AG04449 (cell line): Measurements from ENCODE around the gene B3GNT7.

Experiments used
- CTCF ChIA-PET: fragments of 350-600 bp; formaldehyde crosslinking; extraction: SDS; loops from one replicate; lab custom pipeline; 2021; ENCODE audit warnings: antibody characterized with exemption; lab: Yijun Ruan, JAX
- POLR2A ChIA-PET: fragments of 400-600, 350-600 bp; formaldehyde crosslinking; extraction: SDS; loops from one replicate; lab custom pipeline; 2020; ENCODE audit warnings: antibody characterized with exemption, inconsistent platforms; lab: Yijun Ruan, JAX
- DNase-seq: peaks from one replicate; pipeline ENCODE4 v3.0.0-alpha.2; 2010; ENCODE audit warnings: low read depth, low spot score
- H3K4me3 ChIP-seq: 2 replicates; pipeline ENCODE4 v1.5.1; 2011; ENCODE audit warnings: low read depth, mild to moderate bottlenecking, control low read depth, low read length
- TF ChIP-seq, protein P1 (sequence below): IDR thresholded peaks from one replicate; pipeline ENCODE4 v1.5.1; 2011; ENCODE audit warnings: mild to moderate bottlenecking, moderate library complexity, low read length, control low read depth, inconsistent platforms; ENCODE audit not compliant: insufficient read depth; ENCODE audit errors: missing control alignments

Gene B3GNT7

DNA sequence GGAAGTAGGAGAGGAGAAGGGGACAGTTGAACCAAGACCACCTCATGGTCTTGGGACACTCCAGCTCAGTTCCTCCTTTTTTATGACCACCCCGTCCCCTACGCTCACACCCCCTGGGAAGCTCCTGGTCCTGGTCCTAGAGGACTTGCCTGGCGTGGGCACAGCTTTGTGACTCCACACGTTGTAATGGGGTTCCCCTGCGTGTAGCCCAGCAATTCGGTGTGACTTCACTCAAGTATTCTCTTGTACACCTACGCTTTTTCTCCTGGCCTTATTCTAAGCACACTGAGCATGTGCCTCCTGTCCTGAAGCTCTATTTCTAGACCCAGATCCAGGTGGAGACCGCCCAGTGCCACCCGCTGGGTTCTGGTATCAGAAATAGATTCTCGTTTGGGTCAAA lies 36.1 kb upstream of the B3GNT7 start:
- no peak overlapping the region for H3K4me3 ChIP-seq
- POLR2A ChIA-PET: interaction anchor here (0.7 to 1.3 kb wide), 2 partner anchors 17 to 105 kb away, joined by 4 to 6 read pairs; partner anchors contain the start of gene NCL
- TF ChIP-seq, protein P1, sequence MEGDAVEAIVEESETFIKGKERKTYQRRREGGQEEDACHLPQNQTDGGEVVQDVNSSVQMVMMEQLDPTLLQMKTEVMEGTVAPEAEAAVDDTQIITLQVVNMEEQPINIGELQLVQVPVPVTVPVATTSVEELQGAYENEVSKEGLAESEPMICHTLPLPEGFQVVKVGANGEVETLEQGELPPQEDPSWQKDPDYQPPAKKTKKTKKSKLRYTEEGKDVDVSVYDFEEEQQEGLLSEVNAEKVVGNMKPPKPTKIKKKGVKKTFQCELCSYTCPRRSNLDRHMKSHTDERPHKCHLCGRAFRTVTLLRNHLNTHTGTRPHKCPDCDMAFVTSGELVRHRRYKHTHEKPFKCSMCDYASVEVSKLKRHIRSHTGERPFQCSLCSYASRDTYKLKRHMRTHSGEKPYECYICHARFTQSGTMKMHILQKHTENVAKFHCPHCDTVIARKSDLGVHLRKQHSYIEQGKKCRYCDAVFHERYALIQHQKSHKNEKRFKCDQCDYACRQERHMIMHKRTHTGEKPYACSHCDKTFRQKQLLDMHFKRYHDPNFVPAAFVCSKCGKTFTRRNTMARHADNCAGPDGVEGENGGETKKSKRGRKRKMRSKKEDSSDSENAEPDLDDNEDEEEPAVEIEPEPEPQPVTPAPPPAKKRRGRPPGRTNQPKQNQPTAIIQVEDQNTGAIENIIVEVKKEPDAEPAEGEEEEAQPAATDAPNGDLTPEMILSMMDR: no peak
- no peak for DNase-seq
- CTCF ChIA-PET: interaction anchor here (0.9 kb wide), 1 partner anchor 34 kb away, joined by 3 read pairs; no protein-coding TSS in a partner anchor

DNA sequence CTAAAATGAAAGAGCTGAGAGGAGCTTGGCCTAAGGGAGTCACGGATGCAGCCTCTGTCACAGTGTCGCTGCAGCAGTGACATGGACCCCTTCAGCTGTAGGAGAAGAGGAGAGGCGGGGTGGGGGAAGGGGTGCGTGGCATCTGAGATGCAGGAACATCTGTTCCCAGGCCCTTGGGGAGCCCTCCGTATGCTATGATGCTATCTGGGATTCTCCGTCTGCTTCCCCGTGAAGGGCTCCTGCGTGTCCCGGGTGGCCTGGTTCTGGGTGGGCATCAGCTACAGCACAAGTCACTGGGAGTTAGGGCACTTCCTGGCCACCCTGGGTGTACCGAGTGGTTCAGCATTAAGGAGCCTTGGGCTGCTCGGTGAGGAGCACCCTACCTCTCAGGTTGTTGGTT lies 35.6 kb upstream of the B3GNT7 start:
- ChIA-PET POLR2A (interaction anchor here (1.3 kb wide), 1 partner anchor 104 kb away, joined by 6 read pairs; the partner anchor contains the start of gene NCL), CTCF (no interaction called here)
- TF ChIP-seq, protein P1: no peak
- no peak overlapping the region for H3K4me3 ChIP-seq
- no peak for DNase-seq

GRCh38 chr2:231360401-231360800 lies 35.1 kb upstream of the B3GNT7 start:
- TF ChIP-seq, protein P1: no peak
- ChIA-PET CTCF (no interaction called here), POLR2A (interaction anchor here (1.3 kb wide), 1 partner anchor 104 kb away, joined by 6 read pairs; the partner anchor contains the start of gene NCL)
- no peak overlapping the region for H3K4me3 ChIP-seq
- no peak for DNase-seq

- ChIA-PET POLR2A (no interaction called here), CTCF (no interaction called here)
- no peak for DNase-seq
- TF ChIP-seq, protein P1: no peak
- no peak overlapping the region for H3K4me3 ChIP-seq
Observed at GRCh38 chr2:231360881-231361371, 34.6 kb upstream of the B3GNT7 start.

DNA sequence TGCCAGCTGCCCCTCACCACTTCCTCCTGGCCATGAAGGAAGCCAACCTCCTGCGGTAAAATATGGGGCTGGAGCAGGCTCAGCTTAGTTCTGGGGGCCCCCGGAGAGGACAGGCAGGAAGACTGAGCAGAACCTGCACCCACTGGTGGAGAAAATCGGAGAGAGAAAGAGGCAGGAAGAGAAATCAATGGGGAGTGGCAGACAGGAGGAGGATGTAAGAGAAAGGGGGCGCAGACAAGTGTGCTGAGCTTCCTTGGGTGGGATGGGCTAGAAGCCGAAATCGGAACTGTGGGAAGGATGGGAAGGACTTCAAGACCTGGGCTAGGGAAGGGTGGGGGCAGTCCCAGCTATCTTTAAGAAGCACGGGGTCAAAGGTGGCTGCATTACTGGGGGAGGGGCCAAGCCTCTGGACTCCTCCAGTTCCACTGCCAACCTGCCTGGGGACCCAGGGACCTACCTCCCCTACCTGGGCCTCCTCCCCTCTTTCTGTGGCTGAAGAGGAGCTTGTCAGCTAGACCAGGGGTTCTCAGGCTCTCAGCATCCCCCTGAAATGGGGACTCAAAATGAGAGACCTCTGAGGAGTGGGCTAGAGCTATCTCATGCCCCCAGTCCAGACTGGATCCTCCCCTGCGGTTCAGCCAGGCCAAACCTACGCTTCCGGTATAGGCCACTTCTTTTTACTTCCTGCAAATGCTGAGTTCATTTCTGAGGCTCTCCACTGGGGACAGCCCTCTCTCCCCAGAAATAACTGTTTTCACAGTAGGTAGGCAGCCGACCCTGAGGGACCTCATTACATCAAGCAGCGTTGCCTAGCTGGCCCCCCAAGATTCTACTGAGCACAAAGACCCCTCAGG lies 33.6 kb upstream of the B3GNT7 start:
- H3K4me3 ChIP-seq: no peak overlapping the region
- POLR2A ChIA-PET: no interaction called here
- CTCF ChIA-PET: no interaction called here
- no peak for DNase-seq
- TF ChIP-seq, protein P1: no peak

DNA sequence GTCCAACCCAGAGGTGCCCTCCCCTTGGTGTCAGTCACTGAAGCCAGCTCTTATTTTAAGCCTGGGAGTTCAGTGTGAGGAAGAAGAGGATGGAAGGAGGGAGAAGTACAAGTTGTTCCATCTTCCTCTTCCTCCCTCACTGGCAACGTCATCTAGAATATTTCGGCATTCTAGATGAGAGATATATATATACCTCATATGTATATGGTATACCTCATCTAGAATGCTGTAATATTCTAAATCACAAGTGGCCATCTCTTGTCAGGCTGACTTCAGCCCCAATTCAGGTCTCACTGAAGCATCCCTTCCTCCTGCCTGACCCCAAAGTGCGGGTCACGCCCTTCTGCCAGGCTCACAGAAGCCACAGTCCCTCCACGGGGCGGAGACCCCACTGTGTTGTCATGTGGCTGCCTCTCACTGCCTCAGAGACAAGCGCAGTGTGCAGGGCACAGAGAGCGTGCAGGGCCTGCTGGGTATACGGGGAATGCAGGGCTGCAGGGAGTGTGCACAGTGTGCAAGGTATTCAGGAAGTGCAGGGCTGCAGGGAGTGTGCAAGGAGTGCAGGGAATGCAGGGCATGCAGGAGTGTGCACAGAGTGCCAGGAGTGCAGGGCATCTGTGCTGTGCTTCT lies 32.8 kb upstream of the B3GNT7 start:
- no peak for DNase-seq
- no peak overlapping the region for H3K4me3 ChIP-seq
- POLR2A ChIA-PET: no interaction called here
- TF ChIP-seq, protein P1: no peak
- CTCF ChIA-PET: interaction anchor here (1.3 to 2.5 kb wide), 2 partner anchors 8 to 49 kb away, joined by 4 to 9 read pairs; no protein-coding TSS in a partner anchor
